Fibroblast of skin of right biceps (primary cell): ENCODE results near the gene NUP214.
"Not testable (repeated sequence)": the region's sequence is repeated elsewhere in the genome, so short reads cannot be mapped to it uniquely, and the experiment has no call there.

Experiments
- DNase-seq: peaks from one replicate; pipeline ENCODE4 v3.0.0-alpha.2; 2013

NUP214 gene

GRCh38 chr9:131117762-131118145, 7.6 kb upstream of the NUP214 start:
- DNase-seq = no peak

DNA sequence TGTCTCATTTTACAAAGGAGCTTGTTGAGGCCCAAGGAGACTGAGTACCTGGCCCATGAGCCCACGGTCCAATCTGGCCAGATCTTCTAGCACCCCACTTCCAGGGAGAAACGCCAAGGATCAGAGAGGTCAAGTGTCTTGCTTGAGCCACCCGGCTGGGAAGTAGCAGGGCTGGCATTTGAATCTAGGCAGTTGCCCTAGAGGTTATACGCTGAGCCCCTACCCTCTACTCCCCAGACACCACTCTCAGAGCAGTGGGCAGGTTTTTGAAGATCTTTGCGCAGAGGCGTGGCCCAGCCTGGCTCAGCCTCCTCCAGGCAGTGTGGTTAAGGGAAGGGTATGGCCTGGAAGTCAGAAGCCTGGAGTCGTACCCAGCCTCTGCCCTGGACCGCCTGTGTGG, 5.8 kb upstream of the NUP214 start:
- no peak for DNase-seq

DNA sequence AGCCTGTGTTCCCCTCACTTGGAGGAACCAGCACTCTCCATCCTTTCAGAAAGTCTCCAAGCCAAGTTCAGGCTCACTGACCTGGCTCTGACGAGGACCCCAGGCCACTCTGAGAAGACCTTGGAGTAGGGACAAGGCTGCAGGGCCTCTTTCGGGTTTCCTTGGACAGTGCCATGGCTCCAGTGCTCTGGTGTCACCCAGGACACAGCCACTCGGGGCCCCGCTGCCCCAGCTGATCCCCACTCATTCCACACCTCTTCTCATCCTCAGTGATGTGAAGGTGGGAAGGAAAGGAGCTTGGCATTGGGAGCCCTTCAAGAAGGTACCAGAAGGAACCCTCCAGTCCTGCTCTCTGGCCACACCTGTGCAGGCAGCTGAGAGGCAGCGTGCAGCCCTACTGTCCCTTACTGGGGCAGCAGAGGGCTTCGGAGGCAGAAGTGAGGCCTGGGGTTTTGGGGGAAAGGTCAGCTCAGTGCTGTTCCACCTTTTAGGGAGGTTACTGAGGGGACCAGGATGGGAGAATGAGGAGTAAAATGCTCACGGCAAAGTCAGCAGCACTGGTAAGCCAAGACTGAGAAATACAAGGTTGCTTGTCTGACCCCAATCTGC, 4.7 kb upstream of the NUP214 start:
- DNase-seq = no peak

GRCh38 chr9:131121346-131121745, 4.0 kb upstream of the NUP214 start:
- DNase-seq = no peak

DNA sequence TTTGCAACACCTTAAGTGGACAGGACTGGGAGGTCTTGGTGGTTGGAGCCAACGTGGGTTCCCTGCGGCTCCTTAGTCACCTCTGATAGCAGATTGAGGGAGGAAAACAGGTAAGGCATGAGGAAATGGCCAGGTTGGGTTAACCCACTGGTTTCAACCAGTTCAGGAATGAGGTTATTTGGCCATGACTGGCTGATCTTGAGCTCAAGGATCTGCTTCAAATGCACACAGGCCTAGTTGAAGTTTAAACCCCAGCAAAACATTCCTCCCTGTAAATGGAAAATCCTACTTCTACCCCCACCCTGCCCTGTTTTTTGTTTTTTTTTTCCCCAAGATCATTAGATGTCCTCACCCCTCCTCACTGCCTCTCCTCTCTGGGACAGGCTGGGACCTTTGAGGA, 3.2 kb upstream of the NUP214 start:
- no peak for DNase-seq

- DNase-seq = no peak
Observed at GRCh38 chr9:131125038-131125287, 423 bp upstream of the NUP214 start.

- DNase-seq = no peak
Observed at GRCh38 chr9:131126059-131126426, 657 bp downstream of the NUP214 start.

- DNase-seq = no peak
Observed at GRCh38 chr9:131129183-131129582, 3.8 kb downstream of the NUP214 start.

- DNase-seq = no peak
Observed at GRCh38 chr9:131138676-131139075, 13.3 kb downstream of the NUP214 start.

DNA sequence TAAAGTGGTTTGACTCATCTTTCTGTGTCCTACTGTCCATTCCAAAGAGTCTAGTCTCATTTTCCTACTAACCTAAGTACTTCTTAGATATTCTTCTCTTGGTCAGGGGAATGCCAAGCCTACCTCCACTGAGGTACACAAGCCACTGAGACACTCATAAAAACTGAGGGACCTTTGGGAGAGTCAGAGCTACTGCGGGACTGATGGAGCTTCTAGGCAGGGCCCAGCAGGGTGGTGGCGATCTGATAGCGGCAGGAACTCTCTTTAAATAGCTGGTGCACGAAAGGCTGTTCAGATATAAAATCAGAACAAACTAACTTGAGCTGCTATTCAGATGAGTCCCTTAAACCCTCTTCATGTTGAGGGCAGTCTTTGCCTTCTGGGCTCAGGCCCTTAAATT, 14.7 kb downstream of the NUP214 start:
- no peak for DNase-seq

DNA sequence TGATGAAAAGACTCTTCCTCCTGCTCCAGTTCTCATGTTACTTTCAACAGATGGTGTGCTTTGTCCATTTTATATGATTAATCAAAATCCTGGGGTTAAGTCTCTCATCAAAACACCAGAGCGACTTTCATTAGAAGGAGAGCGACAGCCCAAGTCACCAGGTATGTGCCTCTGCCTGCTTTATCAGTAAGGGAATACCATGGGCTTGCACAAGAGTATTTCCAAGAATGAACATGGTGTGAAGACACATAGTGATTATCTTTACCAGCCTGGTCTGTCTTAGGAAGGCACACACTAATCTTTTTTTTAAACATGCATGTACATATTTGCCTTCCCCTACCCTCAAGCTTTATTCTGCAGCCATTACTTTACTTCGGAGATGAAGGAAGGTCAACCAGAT, 15.2 kb downstream of the NUP214 start:
- DNase-seq = no peak

GRCh38 chr9:131142160-131142559, 16.8 kb downstream of the NUP214 start:
- no peak for DNase-seq

GRCh38 chr9:131144201-131144600, 18.8 kb downstream of the NUP214 start:
- no peak for DNase-seq

DNA sequence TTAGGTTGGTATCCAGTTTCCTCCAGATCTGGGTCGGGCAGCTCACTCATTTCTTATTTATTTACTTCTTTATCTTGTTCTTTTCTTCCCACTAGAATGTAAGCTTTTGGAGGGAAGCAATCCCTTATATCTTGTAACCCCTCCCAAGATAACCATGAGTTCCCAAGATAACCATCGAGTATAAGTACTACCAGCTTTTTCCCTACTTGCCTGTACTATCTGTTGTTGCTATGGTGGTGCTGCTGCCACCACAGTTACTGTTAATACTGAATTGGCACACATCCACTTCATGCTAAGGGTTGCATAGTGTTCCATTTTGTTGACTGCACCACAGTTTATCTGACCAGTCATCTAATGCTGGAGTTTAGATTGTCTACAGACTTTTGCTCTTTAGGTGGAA, 19.9 kb downstream of the NUP214 start:
- no peak for DNase-seq

DNA sequence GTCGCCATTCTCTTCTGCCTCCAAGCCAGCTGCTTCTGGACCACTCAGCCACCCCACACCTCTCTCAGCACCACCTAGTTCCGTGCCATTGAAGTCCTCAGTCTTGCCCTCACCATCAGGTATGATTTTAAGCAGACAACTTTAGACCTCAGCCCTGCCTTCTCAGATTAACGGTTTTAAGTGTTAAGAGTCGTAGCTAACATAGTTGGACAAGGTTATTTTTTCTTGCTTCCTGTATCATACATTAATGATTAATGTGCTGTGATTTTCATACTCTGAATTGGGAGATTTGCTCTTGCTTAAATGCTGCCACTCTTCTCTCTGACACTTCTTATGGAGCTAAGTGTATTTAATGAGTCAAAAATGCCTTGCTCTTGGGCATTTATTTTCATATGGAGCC, 20.8 kb downstream of the NUP214 start:
- no peak for DNase-seq

DNA sequence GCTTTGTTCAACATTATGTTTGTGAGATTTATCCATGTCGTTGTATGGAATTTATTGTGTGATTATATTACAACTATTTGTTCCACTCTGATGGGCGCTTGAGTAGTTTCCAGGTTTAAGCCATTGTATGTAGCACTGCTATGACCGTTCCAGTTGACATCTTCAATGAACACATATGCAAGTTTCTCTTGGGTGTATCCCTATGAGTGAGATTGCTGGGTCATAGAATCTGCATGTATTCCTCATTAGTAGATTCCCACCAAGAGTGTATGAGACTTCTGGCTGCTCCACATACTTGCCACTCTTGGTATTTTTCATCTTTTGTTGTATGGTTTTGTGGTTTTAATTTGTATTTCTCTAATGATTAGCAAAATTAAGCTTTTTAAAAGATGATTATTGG, 22.9 kb downstream of the NUP214 start:
- DNase-seq = no peak

DNA sequence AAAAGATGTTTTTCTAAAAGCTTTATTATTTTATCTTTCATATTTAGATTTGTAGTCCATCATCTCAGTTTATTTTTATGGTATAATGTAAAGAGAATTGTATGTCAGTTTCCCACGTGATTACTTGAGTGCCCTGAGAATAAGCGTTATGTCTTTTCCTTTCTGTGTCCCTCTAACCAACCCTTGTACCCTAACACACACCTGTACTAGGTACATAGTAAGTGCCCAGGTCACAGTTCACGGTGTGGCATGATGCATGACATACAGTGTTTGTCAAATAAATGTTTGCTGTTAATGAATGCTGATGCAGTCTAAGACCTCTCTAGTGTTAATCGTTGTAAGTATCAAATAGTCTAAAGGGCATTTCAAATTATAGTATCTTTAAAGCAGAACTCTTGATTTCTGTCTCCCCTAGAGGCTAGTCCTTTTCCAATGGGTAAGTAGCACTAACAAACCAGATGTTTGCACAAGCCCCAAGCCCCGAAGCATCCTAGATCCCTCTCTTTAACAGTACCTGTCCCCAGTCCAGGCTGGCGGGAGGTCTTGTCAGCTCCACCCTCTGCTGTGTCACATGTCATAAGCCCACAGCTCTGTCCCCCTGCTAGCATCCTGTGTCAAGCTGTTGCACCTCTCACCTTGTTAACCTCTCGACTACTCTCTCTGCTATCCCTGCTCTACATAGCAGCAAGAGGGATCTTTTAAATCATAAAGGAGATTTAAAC, 23.7 kb downstream of the NUP214 start:
- no peak for DNase-seq

DNA sequence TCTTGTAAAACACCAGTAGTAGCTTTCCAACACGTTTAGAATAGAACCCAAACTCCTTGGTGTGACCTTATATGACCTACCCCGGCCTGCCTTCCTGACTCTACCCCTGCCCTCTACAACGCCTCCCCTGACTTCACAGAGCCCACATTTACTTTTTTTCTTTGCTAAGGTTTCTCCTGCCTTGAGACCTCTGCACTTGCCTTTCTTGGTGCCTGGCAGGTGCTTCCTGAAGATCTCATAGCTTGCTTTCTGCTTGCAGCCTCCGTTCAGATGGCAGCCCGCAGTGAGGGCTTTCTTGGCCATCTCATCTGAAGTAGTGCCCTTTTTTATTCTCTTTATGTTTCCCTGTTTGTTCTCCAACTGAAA, 24.3 kb downstream of the NUP214 start:
- DNase-seq = no peak

GRCh38 chr9:131153595-131153994, 28.2 kb downstream of the NUP214 start:
- no peak for DNase-seq

- DNase-seq = not testable (repeated sequence)
Observed at GRCh38 chr9:131158673-131159072, 33.3 kb downstream of the NUP214 start.

GRCh38 chr9:131160416-131161112, 35.2 kb downstream of the NUP214 start:
- DNase-seq = no peak

- DNase-seq = no peak
Observed at GRCh38 chr9:131161585-131161984, 36.2 kb downstream of the NUP214 start.

DNA sequence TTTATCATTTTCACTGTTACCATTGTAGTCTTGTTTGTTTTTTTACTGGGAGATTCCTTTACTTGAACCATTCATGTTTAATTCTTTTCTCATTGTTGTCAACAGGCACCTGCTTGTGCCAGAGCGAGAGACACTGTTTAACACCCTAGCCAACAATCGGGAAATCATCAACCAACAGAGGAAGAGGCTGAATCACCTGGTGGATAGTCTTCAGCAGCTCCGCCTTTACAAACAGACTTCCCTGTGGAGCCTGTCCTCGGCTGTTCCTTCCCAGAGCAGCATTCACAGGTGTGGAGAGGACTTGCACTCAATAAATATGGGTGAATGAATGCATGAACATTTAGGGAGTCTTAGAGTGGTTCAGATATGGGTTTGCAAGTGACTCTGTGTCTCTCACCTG, 37.5 kb downstream of the NUP214 start:
- DNase-seq = no peak

GRCh38 chr9:131165523-131165922, 40.1 kb downstream of the NUP214 start:
- no peak for DNase-seq

- no peak for DNase-seq
Observed at GRCh38 chr9:131167146-131167692, 41.8 kb downstream of the NUP214 start.
